ENCODE results near the gene RALGAPA2. TPM values are rescaled to one million over a fixed set of nuclear protein-coding genes. Genes with fewer than 3 reads are reported as not detected.

The RALGAPA2 gene
- total and polyA plus RNA-seq, 2 experiments from 2014 or later = 14.5 to 35.5 TPM

GRCh38 chr20:20561841-20562240 is 150.6 kb downstream of the RALGAPA2 start:
- no peaks in the 10 kb centered on the region for H3K27me3 ChIP-seq
- H3K4me1 ChIP-seq (ENCODE audit: low read depth) = no peaks in the 10 kb centered on the region
- DNase-seq (ENCODE audit: low read depth in 1 of 2, low spot score in 1 of 2) = no peak
- H3K36me3 ChIP-seq = no peaks in the 10 kb centered on the region
- H3K27ac ChIP-seq = no peak overlapping the region
- TF ChIP-seq CTCF (IDR thresholded peaks at IDR 0.05; ENCODE audit: low read depth, low read length) = no peak
- H3K4me3 ChIP-seq = no peak overlapping the region
- H3K9me3 ChIP-seq (ENCODE audit: low read depth) = no peaks in the 10 kb centered on the region

GRCh38 chr20:20561172-20561571 is 151.3 kb downstream of the RALGAPA2 start:
- H3K27me3 ChIP-seq = no peaks in the 10 kb centered on the region
- no peak for TF ChIP-seq CTCF (IDR thresholded peaks at IDR 0.05; ENCODE audit: low read depth, low read length)
- no peaks in the 10 kb centered on the region for H3K36me3 ChIP-seq
- no peak for DNase-seq (ENCODE audit: low read depth in 1 of 2, low spot score in 1 of 2)
- no peak overlapping the region for H3K4me3 ChIP-seq
- H3K4me1 ChIP-seq (ENCODE audit: low read depth) = no peaks in the 10 kb centered on the region
- H3K27ac ChIP-seq = no peak overlapping the region
- H3K9me3 ChIP-seq (ENCODE audit: low read depth) = no peaks in the 10 kb centered on the region

- no peak overlapping the region for H3K27ac ChIP-seq
- DNase-seq (ENCODE audit: low read depth in 1 of 2, low spot score in 1 of 2) = no peak
Measured at GRCh38 chr20:20557406-20557805, 155.0 kb downstream of the RALGAPA2 start.

GRCh38 chr20:20555838-20556237 is 156.6 kb downstream of the RALGAPA2 start:
- Histone ChIP-seq H3K9me3 (ENCODE audit: low read depth) (no peaks in the 10 kb centered on the region), H3K36me3 (no peaks in the 10 kb centered on the region), H3K4me3 (no peak overlapping the region), H3K27ac (no peak overlapping the region), H3K4me1 (ENCODE audit: low read depth) (no peaks in the 10 kb centered on the region), H3K27me3 (no peaks in the 10 kb centered on the region)
- no peak for TF ChIP-seq CTCF (IDR thresholded peaks at IDR 0.05; ENCODE audit: low read depth, low read length)
- no peak for DNase-seq (ENCODE audit: low read depth in 1 of 2, low spot score in 1 of 2)

More at GRCh38 chr20:20557406-20557805, 155.0 kb downstream of the RALGAPA2 start:
- Histone ChIP-seq H3K9me3 (ENCODE audit: low read depth) (no peaks in the 10 kb centered on the region), H3K27me3 (no peaks in the 10 kb centered on the region), H3K4me3 (no peak overlapping the region), H3K36me3 (no peaks in the 10 kb centered on the region), H3K4me1 (ENCODE audit: low read depth) (no peaks in the 10 kb centered on the region)
- TF ChIP-seq CTCF (IDR thresholded peaks at IDR 0.05; ENCODE audit: low read depth, low read length) = no peak

GRCh38 chr20:20554951-20555350 is 157.5 kb downstream of the RALGAPA2 start:
- Histone ChIP-seq H3K27ac (no peak overlapping the region), H3K36me3 (no peaks in the 10 kb centered on the region), H3K9me3 (ENCODE audit: low read depth) (no peaks in the 10 kb centered on the region), H3K4me3 (no peak overlapping the region), H3K27me3 (no peaks in the 10 kb centered on the region), H3K4me1 (ENCODE audit: low read depth) (no peaks in the 10 kb centered on the region)
- no peak for TF ChIP-seq CTCF (IDR thresholded peaks at IDR 0.05; ENCODE audit: low read depth, low read length)
- DNase-seq (ENCODE audit: low read depth in 1 of 2, low spot score in 1 of 2) = no peak

GRCh38 chr20:20553541-20553940 is 158.9 kb downstream of the RALGAPA2 start:
- no peak for TF ChIP-seq CTCF (IDR thresholded peaks at IDR 0.05; ENCODE audit: low read depth, low read length)
- H3K4me1 ChIP-seq (ENCODE audit: low read depth) = no peaks in the 10 kb centered on the region
- no peaks in the 10 kb centered on the region for H3K36me3 ChIP-seq
- no peak for DNase-seq (ENCODE audit: low read depth in 1 of 2, low spot score in 1 of 2)
- H3K9me3 ChIP-seq (ENCODE audit: low read depth) = no peaks in the 10 kb centered on the region
- no peaks in the 10 kb centered on the region for H3K27me3 ChIP-seq
- H3K27ac ChIP-seq = no peak overlapping the region
- H3K4me3 ChIP-seq = no peak overlapping the region
